K562 (cell line): ENCODE data around the gene ROR2. TPM values are rescaled to one million over a fixed set of nuclear protein-coding genes. Genes with fewer than 3 reads are reported as not detected.

ENCODE experiments used
- ATAC-seq: fragments of 200-7000 bp; cut with Tn5 transposase; 3 replicates; pipeline ENCODE4 v1.9.1; 2020; ENCODE audit warnings: moderate library complexity
- BruUV-seq: library from RNA; stranded (reverse); fragments of 400-500 nt; replicated peaks from 2 replicates; lab custom pipeline; 2021; lab: Mats Ljungman, UMichigan
- CTCF ChIA-PET: fragments of 300-600 bp; formaldehyde crosslinking; extraction: SDS; loops from one replicate; lab custom pipeline; 2021; ENCODE audit warnings: low intra/inter-chr PET ratio; lab: Yijun Ruan, JAX
- POLR2A ChIA-PET: fragments of 300-600, 350-650 bp; sonication (Branson Sonifier 250); formaldehyde crosslinking; extraction: SDS; loops from one replicate; lab custom pipeline; 2021; ENCODE audit warnings: antibody characterized with exemption, inconsistent platforms; lab: Yijun Ruan, JAX
- DNase-seq, 4 experiments: peaks; one replicate each; pipeline versions ENCODE4 v3.0.0 to v3.0.0-alpha.2; 2011 to 2018; ENCODE audit warnings: low spot score in 3 of 4, mixed read lengths in 3 of 4; ENCODE audit errors: extremely low read depth in 1 of 4
- FAIRE-seq: peaks from 2 replicates; lab custom pipeline; 2011; peaks lifted over from hg19 to GRCh38; lab: Jason Lieb, UNC
- H2AFZ ChIP-seq: 2 replicates; pipeline ENCODE4 v1.6.0; 2011; ENCODE audit warnings: low read depth, low read length, control low read depth, inconsistent platforms
- H3K27ac ChIP-seq: fragments of 200-600 bp; 3 replicates; pipeline ENCODE4 v1.8.0; 2011; ENCODE audit warnings: low read depth, mild to moderate bottlenecking, control low read depth, inconsistent platforms, low read length, moderate library complexity, mixed read lengths; ENCODE audit errors: extremely low read depth
- H3K27me3 ChIP-seq, 2 experiments: fragments of 300-600 bp in 1 of 2; 2 replicates in 1 of 2; 3 replicates in 1 of 2; pipeline versions ENCODE4 v1.6.0 to v1.8.0; 2011; ENCODE audit warnings: inconsistent platforms in 2 of 2, low read length in 2 of 2, mild to moderate bottlenecking in 1 of 2, mixed read lengths in 1 of 2, moderate library complexity in 1 of 2; ENCODE audit not compliant: control insufficient read depth in 2 of 2, insufficient read depth in 2 of 2
- H3K36me3 ChIP-seq: fragments of 300-600 bp; 3 replicates; pipeline ENCODE4 v1.8.0; 2011; ENCODE audit warnings: mild to moderate bottlenecking, low read length, inconsistent platforms; ENCODE audit not compliant: control insufficient read depth, insufficient read depth
- H3K4me1 ChIP-seq, 2 experiments: fragments of 200-600 bp in 1 of 2; replicated peaks in 1 of 2; 2 replicates in 1 of 2; 3 replicates in 1 of 2; pipeline versions ENCODE4 v1.5.1 to v1.8.0; 2011; ENCODE audit warnings: inconsistent platforms in 2 of 2, low read length in 2 of 2, mild to moderate bottlenecking in 1 of 2, mixed read lengths in 1 of 2, moderate library complexity in 1 of 2; ENCODE audit not compliant: control insufficient read depth in 2 of 2, insufficient read depth in 2 of 2
- H3K4me2 ChIP-seq: 2 replicates; pipeline ENCODE4 v1.6.1; 2011; ENCODE audit warnings: low read length, control low read depth, inconsistent platforms, mixed read lengths; ENCODE audit not compliant: insufficient read depth
- H3K4me3 ChIP-seq: fragments of 200-600 bp; sonication (generic), shearing (Covaris generic); 2 replicates; pipeline ENCODE4 v1.5.1; 2016; ENCODE audit warnings: control low read depth, inconsistent platforms
- H3K79me2 ChIP-seq: fragments of 200-600 bp; 3 replicates; pipeline ENCODE4 v1.8.0; 2011; ENCODE audit warnings: low read length, inconsistent platforms; ENCODE audit not compliant: control insufficient read depth, insufficient read depth
- H3K9ac ChIP-seq, 2 experiments: 2 replicates each; pipeline versions ENCODE4 v1.6.0 to v1.6.1; 2011; ENCODE audit warnings: low read depth in 2 of 2, low read length in 2 of 2, control low read depth in 1 of 2, inconsistent platforms in 1 of 2, mild to moderate bottlenecking in 1 of 2, mixed read lengths in 1 of 2; ENCODE audit not compliant: insufficient read depth in 1 of 2
- H3K9me1 ChIP-seq: one replicate; pipeline ENCODE4 v1.6.0; 2011; ENCODE audit warnings: inconsistent platforms, mild to moderate bottlenecking, low read length, moderate library complexity; ENCODE audit not compliant: control insufficient read depth, insufficient read depth
- H3K9me3 ChIP-seq: replicated peaks from 2 replicates; pipeline ENCODE4 v1.5.1; 2011; ENCODE audit warnings: low read depth, low read length, inconsistent platforms; ENCODE audit not compliant: control insufficient read depth, insufficient read depth
- H4K20me1 ChIP-seq: replicated peaks from 2 replicates; pipeline ENCODE4 v1.6.1; 2011; ENCODE audit warnings: low read length, inconsistent platforms, mixed read lengths; ENCODE audit not compliant: control insufficient read depth, insufficient read depth
- CHAMP1 ChIP-seq: fragments of 450-650 bp; IDR thresholded peaks from 2 replicates; pipeline ENCODE4 v1.6.1; 2016; ENCODE audit warnings: mild to moderate bottlenecking
- COPS2 ChIP-seq: fragments of 450-650 bp; conservative IDR thresholded peaks from 2 replicates; pipeline ENCODE4 v1.6.1; 2016; ENCODE audit warnings: mild to moderate bottlenecking, moderate library complexity
- CTBP1 ChIP-seq: fragments of 450-650 bp; IDR thresholded peaks from 2 replicates; pipeline ENCODE4 v1.6.1; 2016; ENCODE audit warnings: borderline replicate concordance
- HBP1 ChIP-seq: fragments of 450-650 bp; formaldehyde crosslinking; IDR thresholded peaks from 2 replicates; pipeline ENCODE4 v1.4.0; 2022; ENCODE audit warnings: missing genetic modification characterization
- HMGXB4 ChIP-seq: sonication (generic); formaldehyde crosslinking; IDR thresholded peaks from 2 replicates; pipeline ENCODE4 v1.8.1; 2023; ENCODE audit warnings: mild to moderate bottlenecking, missing genetic modification reagents
- HNRNPLL ChIP-seq: fragments of 200-400 bp; formaldehyde crosslinking; IDR thresholded peaks from 2 replicates; pipeline ENCODE4 v1.6.1; 2017; ENCODE audit warnings: low read length, low read depth, mild to moderate bottlenecking; ENCODE audit not compliant: poor library complexity, severe bottlenecking
- IRF2 ChIP-seq: sonication (generic); formaldehyde crosslinking; IDR thresholded peaks from 2 replicates; pipeline ENCODE4 v1.8.1; 2022; ENCODE audit warnings: mild to moderate bottlenecking, missing genetic modification reagents
- MCM2 ChIP-seq: fragments of 450-650 bp; IDR thresholded peaks from 2 replicates; pipeline ENCODE4 v1.6.1; 2017; ENCODE audit warnings: low read depth, mild to moderate bottlenecking
- MED1 ChIP-seq: sonication (generic); formaldehyde crosslinking; IDR thresholded peaks from 2 replicates; pipeline ENCODE4 v1.8.1; 2023; ENCODE audit warnings: missing genetic modification reagents, borderline replicate concordance
- MEF2D ChIP-seq: conservative IDR thresholded peaks from 2 replicates; pipeline ENCODE4 v1.6.1; 2016; ENCODE audit warnings: low read depth, missing genetic modification characterization, missing compliant biosample characterization
- NUFIP1 ChIP-seq: fragments of 450-650 bp; IDR thresholded peaks from 2 replicates; pipeline ENCODE4 v1.6.1; 2018; ENCODE audit not compliant: partially characterized antibody
- PTTG1 ChIP-seq: fragments of 450-650 bp; IDR thresholded peaks from 2 replicates; pipeline ENCODE4 v1.6.1; 2016; ENCODE audit warnings: low read depth, mild to moderate bottlenecking, missing genetic modification characterization, missing compliant biosample characterization
- TCF7L2 ChIP-seq: fragments of 150-350 bp; IDR thresholded peaks from 2 replicates; pipeline ENCODE4 v1.6.1; 2016; ENCODE audit warnings: low read depth, mild to moderate bottlenecking, low read length, moderate library complexity
- ZNF24 ChIP-seq: fragments of 450-650 bp; IDR thresholded peaks from 2 replicates; pipeline ENCODE4 v1.6.1; 2016
- ZNF41 ChIP-seq: fragments of 250-450 bp; sonication (Bioruptor Pico); conservative IDR thresholded peaks from 2 replicates; pipeline ENCODE4 v1.4.0; 2020; ENCODE audit warnings: mild to moderate bottlenecking
- ZNF644 ChIP-seq: fragments of 200-800 bp; sonication (Bioruptor generic); IDR thresholded peaks from 2 replicates; pipeline ENCODE4 v1.6.1; 2016; ENCODE audit warnings: low read depth, missing genetic modification characterization, missing compliant biosample characterization
- ZNF785 ChIP-seq: fragments of 250-450 bp; sonication (Bioruptor Pico); IDR thresholded peaks from 2 replicates; pipeline ENCODE4 v1.4.0; 2020; ENCODE audit warnings: mild to moderate bottlenecking
- WGBS: fragments of 100-300 bp; shearing (Covaris generic); methylation state at CpG from one replicate; pipeline ENCODE4 v1.1.6; 2016; ENCODE audit warnings: low coverage, mixed read lengths; ENCODE audit not compliant: insufficient coverage; ENCODE audit errors: missing lambda C conversion rate; 5-methylcytosine and 5-hydroxymethylcytosine counted together
- in situ Hi-C: fragments of 300-500 bp; cut with MboI; formaldehyde crosslinking; loops from 4 replicates; pipeline ENCODE4 v1.15.0; 2018; ENCODE audit warnings: inconsistent platforms, mixed read lengths
- intact Hi-C: fragments of 100-400 bp; cut with micrococcal nuclease; formaldehyde crosslinking; loops from 2 replicates; pipeline ENCODE4 v1.14.2; 2022
- polyA plus RNA-seq, 8 experiments: library from polyadenylated mRNA; depleted of rRNA in 4 of 8; stranded (reverse) in 5 of 8; unstranded in 3 of 8; fragments of >200 nt; fragmentation: Nextera tagmentation in 2 of 8; fragmentation: Illumina TruSeq in 1 of 8; extraction: Ambion mirVana in 2 of 8; extraction: Trizol in 1 of 8; gene quantifications; 2 replicates each; pipeline versions ENCODE4 v1.2.1 to v1.2.3, GENCODE V29; 2011 to 2014; ENCODE audit warnings: inconsistent platforms in 1 of 8, missing spikeins in 1 of 8
- total RNA-seq, 7 experiments: library from RNA; depleted of rRNA in 6 of 7; stranded (reverse); fragments of >200 nt in 6 of 7; fragmentation: Illumina TruSeq in 2 of 7; extraction: Trizol in 2 of 7; gene quantifications; 2 replicates each; pipeline versions ENCODE4 v1.2.1 to v1.2.3, GENCODE V29; 2011 to 2021; ENCODE audit warnings: low replicate concordance in 1 of 7

ROR2 gene
- total and polyA plus RNA-seq, 9 of the 15 experiments (the other 6 are each of a cell fraction or from before 2014, with no cell fraction given): 5.6 to 33.8 (median 15.3) TPM

- H3K4me1 ChIP-seq: peaks cover 11 to 14% of the 10 kb centered on the region in 2 experiments
- intact Hi-C loops (no loop called here), in situ Hi-C loops (loop anchor here (10.0 kb wide), 1 partner anchor 811 kb away; no protein-coding TSS in a partner anchor)
- no peaks in the 10 kb centered on the region for H4K20me1 ChIP-seq
- DNase-seq: no peak
- no peaks in the 10 kb centered on the region for H3K79me2 ChIP-seq
- no peak for ATAC-seq
- H3K4me2 ChIP-seq: no peak overlapping the region
- no peaks in the 10 kb centered on the region for H3K9me1 ChIP-seq
- H3K36me3 ChIP-seq: peaks cover 68% of the 10 kb centered on the region; the same call in 2 of the 3 replicates
- no peak overlapping the region for H3K4me3 ChIP-seq
- BruUV-seq: no TSS peak
- H3K27ac ChIP-seq: no peak overlapping the region
- ChIA-PET POLR2A (interaction anchor here (0.6 kb wide), 1 partner anchor 790 kb away, joined by 3 read pairs; no protein-coding TSS in a partner anchor), CTCF (no interaction called here)
- no peaks in the 10 kb centered on the region for H3K27me3 ChIP-seq
- H3K9ac ChIP-seq: no peak overlapping the region
- TF ChIP-seq MED1 (no peak), COPS2 (no peak), HBP1 (no peak), NUFIP1 (no peak), ZNF24 (no peak), IRF2 (CRISPR knock-in tag) (no peak), CTBP1 (no peak), MEF2D (tag) (no peak), PTTG1 (no peak), TCF7L2 (no peak), HNRNPLL (no peak), HMGXB4 (no peak), MCM2 (no peak), ZNF644 (tag) (no peak), ZNF41 (CRISPR knock-in tag) (no peak), CHAMP1 (no peak), ZNF785 (CRISPR knock-in tag) (no peak)
- no peak for FAIRE-seq
- H3K9me3 ChIP-seq: no peaks in the 10 kb centered on the region
- WGBS: 81% methylated on average over 7 of the region's 7 CpGs
- H2AFZ ChIP-seq: no peak overlapping the region
Measured at GRCh38 chr9:91725651-91726050, 224.4 kb downstream of the ROR2 start.
